HEK293 (cell line): ENCODE measurements around the gene GAS2L2.

Experiments used
- CTCF ChIA-PET: fragments of 350-600 bp; formaldehyde crosslinking; extraction: SDS; loops from one replicate; lab custom pipeline; 2021; ENCODE audit warnings: antibody characterized with exemption; lab: Yijun Ruan, JAX
- POLR2A ChIA-PET: fragments of 300-600 bp; formaldehyde crosslinking; extraction: SDS; loops from one replicate; lab custom pipeline; 2020; ENCODE audit warnings: antibody characterized with exemption, inconsistent platforms; lab: Yijun Ruan, JAX
- H3K27ac ChIP-seq: fragments of 200-500 bp; sonication (Bioruptor generic); 2 replicates; pipeline ENCODE4 v1.5.1; 2014; ENCODE audit warnings: low read depth, low read length, control low read depth, inconsistent platforms; ENCODE audit errors: extremely low read depth
- H3K36me3 ChIP-seq, 2 experiments: fragments of 200-500 bp in 1 of 2; sonication (Bioruptor generic) in 1 of 2; 1 replicate in 1 of 2; 2 replicates in 1 of 2; pipeline ENCODE4 v1.5.1; 2014 to 2017; ENCODE audit warnings: inconsistent platforms in 2 of 2, low read length in 2 of 2; ENCODE audit not compliant: control insufficient read depth in 2 of 2, insufficient read depth in 1 of 2
- H3K4me1 ChIP-seq: fragments of 200-500 bp; sonication (Bioruptor generic); 2 replicates; pipeline ENCODE4 v1.5.1; 2014; ENCODE audit warnings: mild to moderate bottlenecking, low read length, inconsistent platforms; ENCODE audit not compliant: control insufficient read depth, insufficient read depth
- H3K4me3 ChIP-seq: 2 replicates; pipeline ENCODE4 v1.5.1; 2011; ENCODE audit warnings: low read depth, mild to moderate bottlenecking, control low read depth, low read length, moderate library complexity
- H3K9me3 ChIP-seq: fragments of 200-500 bp; sonication (Bioruptor generic); 2 replicates; pipeline ENCODE4 v1.5.1; 2014; ENCODE audit warnings: low read depth, low read length, inconsistent platforms; ENCODE audit not compliant: control insufficient read depth, insufficient read depth
- CTCF ChIP-seq: fragments of 450-650 bp; formaldehyde crosslinking; IDR thresholded peaks from 2 replicates; pipeline ENCODE4 v1.5.1; 2016; ENCODE audit warnings: missing biosample characterization, missing genetic modification characterization
- EGR2 ChIP-seq: fragments of 450-650 bp; formaldehyde crosslinking; IDR thresholded peaks from 2 replicates; pipeline ENCODE4 v1.5.1; 2016; ENCODE audit warnings: low read depth, missing biosample characterization, missing genetic modification characterization
- GLIS2 ChIP-seq: fragments of 450-650 bp; formaldehyde crosslinking; IDR thresholded peaks from 2 replicates; pipeline ENCODE4 v1.5.1; 2016; ENCODE audit warnings: missing biosample characterization, missing genetic modification characterization
- HOXC10 ChIP-seq: sonication (generic); formaldehyde crosslinking; IDR thresholded peaks from 2 replicates; pipeline ENCODE4 v1.8.1; 2023; ENCODE audit warnings: mild to moderate bottlenecking, missing genetic modification reagents
- KLF10 ChIP-seq: fragments of 450-650 bp; IDR thresholded peaks from 2 replicates; pipeline ENCODE4 v1.5.1; 2018; ENCODE audit warnings: missing biosample characterization, mild to moderate bottlenecking, missing genetic modification characterization
- MYNN ChIP-seq: fragments of 450-650 bp; formaldehyde crosslinking; IDR thresholded peaks from 2 replicates; pipeline ENCODE4 v1.5.1; 2016; ENCODE audit warnings: missing biosample characterization, missing genetic modification characterization, borderline replicate concordance
- SALL2 ChIP-seq: fragments of 450-650 bp; formaldehyde crosslinking; IDR thresholded peaks from 2 replicates; pipeline ENCODE4 v1.5.0; 2017; ENCODE audit warnings: missing biosample characterization, mild to moderate bottlenecking, missing genetic modification characterization, borderline replicate concordance
- SP2 ChIP-seq: fragments of 450-650 bp; formaldehyde crosslinking; IDR thresholded peaks from 2 replicates; pipeline ENCODE4 v1.5.1; 2016; ENCODE audit warnings: missing biosample characterization, missing genetic modification characterization
- SP7 ChIP-seq: fragments of 450-650 bp; formaldehyde crosslinking; IDR thresholded peaks from 2 replicates; pipeline ENCODE4 v1.5.1; 2016; ENCODE audit warnings: missing biosample characterization, missing genetic modification characterization
- TRIM28 ChIP-seq: IDR thresholded peaks from 2 replicates; pipeline ENCODE4 v1.6.1; 2011; ENCODE audit warnings: low read length, control low read depth, borderline replicate concordance
- ZBTB17 ChIP-seq: fragments of 450-650 bp; formaldehyde crosslinking; IDR thresholded peaks from 2 replicates; pipeline ENCODE4 v1.5.1; 2016; ENCODE audit warnings: missing biosample characterization, missing genetic modification characterization
- ZBTB44 ChIP-seq: fragments of 450-650 bp; IDR thresholded peaks from 2 replicates; pipeline ENCODE4 v1.5.1; 2018; ENCODE audit warnings: missing biosample characterization, mild to moderate bottlenecking, missing genetic modification characterization
- ZFHX2 ChIP-seq: fragments of 450-650 bp; formaldehyde crosslinking; conservative IDR thresholded peaks from 2 replicates; pipeline ENCODE4 v1.5.1; 2016; ENCODE audit warnings: missing biosample characterization, missing genetic modification characterization
- ZIC2 ChIP-seq: fragments of 450-650 bp; formaldehyde crosslinking; IDR thresholded peaks from 2 replicates; pipeline ENCODE4 v1.5.1; 2016; ENCODE audit warnings: missing biosample characterization, missing genetic modification characterization
- ZNF16 ChIP-seq: fragments of 450-650 bp; formaldehyde crosslinking; IDR thresholded peaks from 2 replicates; pipeline ENCODE4 v1.5.1; 2016; ENCODE audit warnings: low read depth, missing biosample characterization, missing genetic modification characterization
- ZNF2 ChIP-seq: fragments of 450-650 bp; formaldehyde crosslinking; IDR thresholded peaks from 2 replicates; pipeline ENCODE4 v1.5.1; 2016; ENCODE audit warnings: missing biosample characterization, missing genetic modification characterization
- ZNF311 ChIP-seq: fragments of 450-650 bp; formaldehyde crosslinking; IDR thresholded peaks from 2 replicates; pipeline ENCODE4 v1.5.1; 2017; ENCODE audit warnings: missing biosample characterization, missing genetic modification characterization, borderline replicate concordance
- ZNF558 ChIP-seq: fragments of 450-650 bp; formaldehyde crosslinking; IDR thresholded peaks from 2 replicates; pipeline ENCODE4 v1.5.1; 2016; ENCODE audit warnings: missing biosample characterization, missing genetic modification characterization
- ZNF600 ChIP-seq: fragments of 450-650 bp; formaldehyde crosslinking; IDR thresholded peaks from 2 replicates; pipeline ENCODE4 v1.5.1; 2016; ENCODE audit warnings: missing biosample characterization, missing genetic modification characterization
- ZNF623 ChIP-seq: fragments of 450-650 bp; formaldehyde crosslinking; IDR thresholded peaks from 2 replicates; pipeline ENCODE4 v1.5.1; 2016; ENCODE audit warnings: missing biosample characterization, missing genetic modification characterization
- ZNF654 ChIP-seq: fragments of 450-650 bp; formaldehyde crosslinking; IDR thresholded peaks from 2 replicates; pipeline ENCODE4 v1.5.1; 2016; ENCODE audit warnings: low read depth, missing biosample characterization, missing genetic modification characterization
- ZNF660 ChIP-seq: fragments of 450-650 bp; IDR thresholded peaks from 2 replicates; pipeline ENCODE4 v1.5.1; 2018; ENCODE audit warnings: missing biosample characterization, mild to moderate bottlenecking, missing genetic modification characterization
- ZSCAN18 ChIP-seq: fragments of 450-650 bp; formaldehyde crosslinking; IDR thresholded peaks from 2 replicates; pipeline ENCODE4 v1.5.1; 2016; ENCODE audit warnings: missing biosample characterization, missing genetic modification characterization
- ZSCAN30 ChIP-seq: fragments of 450-650 bp; IDR thresholded peaks from 2 replicates; pipeline ENCODE4 v1.5.1; 2018; ENCODE audit warnings: missing biosample characterization, mild to moderate bottlenecking, missing genetic modification characterization, moderate library complexity

Gene GAS2L2

GRCh38 chr17:35748979-35749378 lies 4.1 kb downstream of the GAS2L2 start:
- Histone ChIP-seq H3K36me3 (no peaks in the 10 kb centered on the region), H3K4me1 (no peaks in the 10 kb centered on the region), H3K27ac (no peak overlapping the region), H3K4me3 (no peak overlapping the region), H3K9me3 (no peaks in the 10 kb centered on the region)
- CTCF ChIA-PET = interaction anchor here (0.5 to 11.6 kb wide), 15 partner anchors 9 to 1324 kb away, joined by 3 to 321 read pairs (median 5); partner anchors contain the start of gene RASL10B
- no peak for TF ChIP-seq ZNF623 (tag by site-specific recombination)
- TF ChIP-seq ZNF558 (tag by site-specific recombination) = no peak
- no peak for TF ChIP-seq SP2 (tag by site-specific recombination)
- TF ChIP-seq ZNF311 (tag by site-specific recombination) = no peak
- no peak for TF ChIP-seq ZSCAN18 (tag by site-specific recombination)
- no peak for TF ChIP-seq ZNF654 (tag by site-specific recombination)
- TF ChIP-seq, all 188 proteins: peak for 0
- POLR2A ChIA-PET = interaction anchor here (2.3 kb wide), 1 partner anchor 171 kb away, joined by 7 read pairs; the partner anchor contains the start of gene PEX12

GRCh38 chr17:35748341-35748841 lies 4.6 kb downstream of the GAS2L2 start:
- H3K36me3 ChIP-seq = no peaks in the 10 kb centered on the region
- POLR2A ChIA-PET = interaction anchor here (1.4 to 2.3 kb wide), 2 partner anchors 12 to 170 kb away, joined by 4 to 7 read pairs; partner anchors contain the start of gene PEX12
- H3K4me3 ChIP-seq = no peak overlapping the region
- peak; percentile 37; the same call in 1 of the 2 replicates for TF ChIP-seq ZBTB17 (tag by site-specific recombination)
- TF ChIP-seq KLF10 (tag by site-specific recombination) = no peak
- H3K9me3 ChIP-seq = no peaks in the 10 kb centered on the region
- H3K27ac ChIP-seq = no peak overlapping the region
- CTCF ChIA-PET = interaction anchor here (0.5 to 11.6 kb wide), 33 partner anchors 8 to 1323 kb away, joined by 3 to 321 read pairs (median 8); partner anchors contain the start of genes C17orf50, RASL10B, SLFN12L and TAF15
- H3K4me1 ChIP-seq = no peaks in the 10 kb centered on the region

GRCh38 chr17:35747540-35748017 lies 5.5 kb downstream of the GAS2L2 start:
- Histone ChIP-seq H3K27ac (no peak overlapping the region), H3K9me3 (no peaks in the 10 kb centered on the region), H3K4me1 (no peaks in the 10 kb centered on the region), H3K4me3 (no peak overlapping the region), H3K36me3 (no peaks in the 10 kb centered on the region)
- POLR2A ChIA-PET = interaction anchor here (0.7 to 2.3 kb wide), 5 partner anchors 12 to 169 kb away, joined by 3 to 7 read pairs (median 5); partner anchors contain the start of genes PEX12, RASL10B and TAF15
- CTCF ChIA-PET = interaction anchor here (0.5 to 11.6 kb wide), 69 partner anchors 8 to 1317 kb away, joined by 3 to 321 read pairs (median 5); partner anchors contain the start of genes C17orf50, PEX12, RAD51D and RASL10B
- TF ChIP-seq SP7 (tag by site-specific recombination) (peak; percentile 33), CTCF (peak; percentile 97), ZNF2 (tag by site-specific recombination) (0 out of 2 replicates have a peak, but pooled peaks have one; percentile 34), GLIS2 (tag by site-specific recombination) (peak; percentile 52), ZSCAN18 (tag by site-specific recombination) (no peak), SALL2 (no peak), ZFHX2 (tag by site-specific recombination) (peak; percentile 89), ZNF16 (tag by site-specific recombination) (no peak), MYNN (tag by site-specific recombination) (no peak), ZNF600 (tag by site-specific recombination) (peak; percentile 51; the same call in 1 of the 2 replicates), ZNF654 (tag by site-specific recombination) (peak; percentile 98), ZIC2 (tag by site-specific recombination) (peak; percentile 97), TRIM28 (no peak), SP2 (tag by site-specific recombination) (no peak), ZBTB44 (tag by site-specific recombination) (0 out of 2 replicates have a peak, but pooled peaks have one; percentile 13), ZNF660 (0 out of 2 replicates have a peak, but pooled peaks have one; percentile 25), ZSCAN30 (peak; percentile 22; the same call in 1 of the 2 replicates), HOXC10 (CRISPR knock-in tag) (0 out of 2 replicates have a peak, but pooled peaks have one; percentile 44), EGR2 (peak; percentile 95)
